DND-41 (cell line): Measurements from ENCODE around the gene FOXP4.

ENCODE experiments used
- ATAC-seq: fragments of 200-7000 bp; cut with Tn5 transposase; 3 replicates; pipeline ENCODE4 v1.9.1; 2021; ENCODE audit warnings: low read depth; ENCODE audit not compliant: insufficient read depth
- DNase-seq: peaks from one replicate; pipeline ENCODE4 v3.0.0-alpha.2; 2020
- H2AFZ ChIP-seq: 2 replicates; pipeline ENCODE4 v1.6.0; 2012; ENCODE audit warnings: low read depth, low read length
- H3K27ac ChIP-seq: 2 replicates; pipeline ENCODE4 v1.5.1; 2012; ENCODE audit warnings: low read length, inconsistent platforms
- H3K27me3 ChIP-seq: fragments of 200-600 bp; sonication (generic); 2 replicates; pipeline ENCODE4 v1.6.0; 2012; ENCODE audit warnings: low read length, mild to moderate bottlenecking, inconsistent platforms; ENCODE audit not compliant: insufficient read depth, poor library complexity
- H3K36me3 ChIP-seq: 2 replicates; pipeline ENCODE4 v1.5.1; 2012; ENCODE audit warnings: low read length, inconsistent platforms; ENCODE audit not compliant: insufficient read depth
- H3K4me1 ChIP-seq: 2 replicates; pipeline ENCODE4 v1.5.1; 2012; ENCODE audit warnings: mild to moderate bottlenecking, low read length; ENCODE audit not compliant: insufficient read depth
- H3K4me2 ChIP-seq: 2 replicates; pipeline ENCODE4 v1.6.0; 2012; ENCODE audit warnings: mild to moderate bottlenecking, moderate library complexity, low read length, inconsistent platforms; ENCODE audit not compliant: insufficient read depth
- H3K4me3 ChIP-seq, 2 experiments: fragments of 200-600 bp in 1 of 2; shearing (Covaris generic) in 1 of 2; 2 replicates each; pipeline ENCODE4 v1.5.1; 2012 to 2016; ENCODE audit warnings: inconsistent platforms in 2 of 2, low read length in 2 of 2, mild to moderate bottlenecking in 2 of 2, low read depth in 1 of 2, moderate library complexity in 1 of 2
- H3K79me2 ChIP-seq: 2 replicates; pipeline ENCODE4 v1.6.0; 2012; ENCODE audit warnings: low read length, inconsistent platforms; ENCODE audit not compliant: insufficient read depth
- H3K9ac ChIP-seq: 2 replicates; pipeline ENCODE4 v1.6.0; 2012; ENCODE audit warnings: low read depth, mild to moderate bottlenecking, inconsistent platforms, low read length, moderate library complexity
- H3K9me3 ChIP-seq: 2 replicates; pipeline ENCODE4 v1.5.1; 2012; ENCODE audit warnings: low read length, moderate library complexity, mild to moderate bottlenecking, inconsistent platforms; ENCODE audit not compliant: insufficient read depth, severe bottlenecking
- H4K20me1 ChIP-seq: 2 replicates; pipeline ENCODE4 v1.6.0; 2012; ENCODE audit warnings: low read length; ENCODE audit not compliant: insufficient read depth
- CTCF ChIP-seq: IDR thresholded peaks from 2 replicates; pipeline ENCODE4 v1.5.1; 2012; ENCODE audit warnings: borderline replicate concordance, low read length, moderate library complexity, mild to moderate bottlenecking; ENCODE audit not compliant: poor library complexity, severe bottlenecking; ENCODE audit errors: extremely low read depth
- EZH2 ChIP-seq: IDR thresholded peaks from 3 replicates; pipeline ENCODE4 v1.6.1; 2012; ENCODE audit warnings: borderline replicate concordance, low read depth, mild to moderate bottlenecking, moderate library complexity, low read length, inconsistent platforms; ENCODE audit not compliant: severe bottlenecking

The FOXP4 gene

GRCh38 chr6:41559655-41560427 is 13.7 kb downstream of the FOXP4 start:
- Histone ChIP-seq H3K9ac (peak overlapping the region; percentile 58), H3K4me2 (peak overlapping the region; percentile 82), H2AFZ (0 out of 2 replicates have a peak overlapping the region, but pooled peaks have one; percentile 68), H3K36me3 (peaks cover 4% of the 10 kb centered on the region; the same call in 1 of the 2 replicates), H3K9me3 (no peaks in the 10 kb centered on the region), H3K4me1 (peaks cover 38% of the 10 kb centered on the region), H4K20me1 (peaks cover 80% of the 10 kb centered on the region), H3K79me2 (peaks cover 74% of the 10 kb centered on the region), H3K27me3 (no peaks in the 10 kb centered on the region), H3K27ac (peak overlapping the region; percentile 0; the same call in 1 of the 2 replicates), H3K4me3 (peak overlapping the region; percentile 70; a peak in 3 of 4 replicates)
- no peak for DNase-seq
- TF ChIP-seq CTCF: no peak
- no peak for TF ChIP-seq EZH2
- no peak for ATAC-seq

- Histone ChIP-seq H3K79me2 (peaks cover 67% of the 10 kb centered on the region), H2AFZ (peak overlapping the region; percentile 68), H3K27me3 (no peaks in the 10 kb centered on the region), H3K4me1 (peaks cover 38% of the 10 kb centered on the region), H3K36me3 (peaks cover 10% of the 10 kb centered on the region), H3K27ac (peak overlapping the region; percentile 73), H3K4me3 (peak overlapping the region; percentile 70), H3K9me3 (no peaks in the 10 kb centered on the region), H4K20me1 (peaks cover 81% of the 10 kb centered on the region), H3K4me2 (peak overlapping the region; percentile 82), H3K9ac (peak overlapping the region; percentile 58)
- DNase-seq (peak; percentile 95), ATAC-seq (peak; percentile 96)
- TF ChIP-seq EZH2: no peak
- no peak for TF ChIP-seq CTCF
Observed at GRCh38 chr6:41560431-41561192, 14.4 kb downstream of the FOXP4 start.

- Histone ChIP-seq H2AFZ (no peak overlapping the region), H3K4me1 (peaks cover 38% of the 10 kb centered on the region), H3K27ac (peak overlapping the region; percentile 73), H3K27me3 (no peaks in the 10 kb centered on the region), H3K9me3 (no peaks in the 10 kb centered on the region), H3K36me3 (peaks cover 18% of the 10 kb centered on the region), H3K9ac (peak overlapping the region; percentile 58), H3K4me2 (peak overlapping the region; percentile 82), H4K20me1 (peaks cover 77% of the 10 kb centered on the region), H3K4me3 (peak overlapping the region in 1 of 2 experiments; percentile 70; a peak in 2 of 4 replicates), H3K79me2 (peaks cover 62% of the 10 kb centered on the region)
- DNase-seq (peak; percentile 36), ATAC-seq (peak; percentile 13)
- TF ChIP-seq CTCF: no peak
- no peak for TF ChIP-seq EZH2
Observed at GRCh38 chr6:41561416-41561815, 15.2 kb downstream of the FOXP4 start.
